GM21423 (cell line): ENCODE results near the gene TRIM13.

Experiments used
- ATAC-seq: cut with Tn5 transposase; IDR thresholded peaks from one replicate; pipeline ENCODE4 v1.9.1; 2021; ENCODE audit warnings: mild to moderate bottlenecking, moderate library complexity; ENCODE audit not compliant: unreplicated experiment

TRIM13 gene

DNA sequence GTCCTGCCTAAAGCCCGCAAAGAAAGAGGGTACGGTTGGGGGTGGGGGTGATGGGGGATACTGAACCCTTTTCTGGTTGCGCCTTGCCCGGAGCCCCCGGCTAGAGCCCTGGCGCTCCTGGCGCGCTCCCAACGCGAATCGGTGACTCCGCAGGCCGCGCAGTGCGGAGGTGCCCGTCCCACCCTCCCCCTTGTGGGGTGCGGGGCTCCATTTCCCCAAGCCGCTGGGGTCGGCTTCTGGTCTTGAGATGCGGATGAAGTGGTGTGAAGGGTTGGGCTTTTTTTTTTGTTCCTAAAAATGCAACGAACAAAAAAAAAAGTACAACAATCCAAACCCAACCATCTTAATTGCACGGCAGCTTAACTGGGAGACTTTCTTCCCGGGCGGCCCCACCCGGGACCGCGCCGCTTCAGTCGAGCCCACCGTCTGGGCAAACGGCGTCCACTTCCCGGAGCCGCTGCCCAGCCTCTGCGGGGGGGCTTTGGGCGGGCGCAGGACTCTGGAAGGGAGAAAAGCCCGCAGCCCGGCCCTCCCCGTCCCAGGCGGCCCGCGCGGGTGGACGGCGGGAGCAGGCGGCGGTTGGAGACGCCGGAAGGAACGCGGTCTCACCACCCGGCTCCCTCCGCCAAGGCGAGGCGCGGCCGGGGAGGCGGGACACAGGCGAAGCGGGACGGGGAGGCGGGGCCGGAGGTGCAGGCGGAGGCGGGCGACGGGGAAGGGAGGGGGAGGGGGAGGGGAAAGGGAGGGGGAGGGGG lies 504 bp upstream of the TRIM13 start:
- peak; percentile 55 for ATAC-seq

DNA sequence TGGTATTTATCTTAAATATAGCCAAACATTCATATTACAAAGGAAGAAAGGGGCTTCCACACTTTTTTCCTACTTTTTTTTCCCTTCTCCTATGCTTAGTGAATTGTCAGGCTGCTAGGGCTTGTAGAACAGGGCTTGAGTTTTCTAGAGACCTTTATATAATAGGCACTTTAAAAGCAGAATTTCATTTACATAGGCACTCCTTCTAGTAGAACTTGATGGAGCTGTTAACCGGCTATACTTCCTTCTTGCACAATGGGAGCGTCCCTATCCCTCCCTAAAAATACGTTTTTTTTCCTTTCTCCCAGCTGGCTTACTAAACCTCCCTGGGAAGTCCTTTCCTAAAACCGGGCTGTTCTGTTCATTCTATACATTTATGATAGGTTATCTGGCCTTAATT lies 1.1 kb downstream of the TRIM13 start:
- ATAC-seq, result no peak

DNA sequence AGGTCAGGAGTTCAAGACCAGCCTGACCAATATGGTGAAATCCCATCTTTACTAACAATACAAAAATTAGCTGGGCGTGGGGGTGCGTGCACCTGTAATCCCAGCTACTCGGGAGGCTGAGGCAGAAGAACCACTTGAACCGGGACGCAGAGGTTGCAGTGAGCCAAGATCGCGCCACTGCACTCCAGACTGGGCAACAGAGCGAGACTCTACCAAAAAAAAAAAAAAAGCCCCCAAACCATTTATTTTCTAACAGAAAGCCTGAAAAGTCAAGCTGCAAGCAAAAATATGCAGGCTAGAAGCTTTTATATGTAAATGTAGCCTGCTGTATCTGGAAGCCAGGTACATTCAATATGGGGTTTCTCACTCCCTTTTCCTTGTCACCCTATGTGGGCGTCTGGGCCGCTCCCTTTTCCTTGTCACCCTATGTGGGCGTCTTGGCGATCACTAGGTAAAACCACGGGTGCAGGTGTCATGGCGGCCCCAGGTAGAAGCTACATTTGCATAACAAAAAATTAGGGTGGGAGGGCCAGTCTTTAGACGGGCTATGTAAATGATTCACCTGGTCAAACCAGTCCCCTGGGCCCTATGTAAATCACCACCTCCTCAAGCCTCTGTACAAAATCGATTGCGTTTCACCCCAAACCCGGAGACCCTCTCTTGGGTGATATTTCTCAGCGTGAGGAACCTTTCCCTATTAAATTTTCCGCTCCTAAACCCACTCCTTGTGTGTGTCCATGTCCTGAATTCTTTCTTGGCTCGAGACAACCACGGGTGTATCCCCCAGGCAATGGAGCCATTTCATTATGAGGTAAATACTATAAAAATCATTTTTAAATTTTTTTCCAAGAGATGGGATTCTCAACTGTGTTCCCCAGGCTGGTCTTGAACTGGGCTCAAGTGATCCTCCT lies 2.1 kb downstream of the TRIM13 start:
- ATAC-seq, result no peak

DNA sequence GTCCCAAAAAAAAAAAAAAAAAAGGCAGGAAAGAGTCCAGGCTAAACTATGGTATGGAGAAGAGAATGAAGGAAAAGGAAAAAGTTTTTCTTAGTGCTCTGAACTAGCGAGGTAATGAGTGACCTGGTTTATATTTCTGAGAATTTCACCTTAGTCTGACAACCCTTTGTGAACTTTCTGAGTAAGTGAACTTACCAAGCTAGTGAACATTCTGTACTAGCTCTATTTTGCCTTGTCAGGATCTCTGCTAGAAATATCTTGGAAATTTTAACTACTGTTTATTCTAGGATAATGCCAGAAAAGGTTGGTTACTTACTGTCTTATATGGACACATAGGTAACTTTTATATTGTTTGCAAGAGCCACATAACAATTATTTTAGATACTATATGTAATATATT lies 4.4 kb downstream of the TRIM13 start:
- no peak for ATAC-seq

DNA sequence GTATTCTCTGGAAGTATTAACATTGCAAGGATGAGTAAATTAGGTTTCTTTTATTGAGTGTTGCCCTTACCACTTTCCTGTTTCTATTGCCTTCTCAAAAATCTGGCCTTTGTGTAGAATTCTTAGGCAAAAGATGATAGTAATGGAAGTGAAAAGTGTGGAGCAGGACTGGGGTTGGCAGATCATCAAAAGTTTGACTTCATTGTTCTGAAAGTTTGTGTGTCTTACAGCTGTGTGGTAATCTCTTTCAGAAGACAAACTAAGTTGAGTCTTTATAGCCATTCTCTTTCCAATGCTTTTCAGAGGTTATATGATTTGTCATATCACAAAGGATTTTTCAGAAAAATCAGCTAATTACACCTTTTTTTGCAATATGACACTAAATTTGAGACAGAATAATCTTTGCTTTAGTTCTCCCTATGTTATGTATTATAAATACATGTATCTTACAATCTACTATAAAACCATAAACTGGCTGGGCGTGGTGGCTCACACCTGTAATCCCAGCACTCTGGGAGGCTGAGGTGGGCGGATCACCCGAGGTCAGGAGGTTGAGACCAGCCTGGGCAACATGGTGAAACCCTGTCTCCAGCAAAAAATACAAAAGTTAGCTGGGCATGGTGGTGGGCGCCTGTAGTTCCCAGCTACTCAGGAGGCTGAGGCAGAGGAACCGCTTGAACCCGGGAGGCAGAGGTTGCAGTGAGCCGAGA lies 9.7 kb downstream of the TRIM13 start:
- ATAC-seq, result no peak

DNA sequence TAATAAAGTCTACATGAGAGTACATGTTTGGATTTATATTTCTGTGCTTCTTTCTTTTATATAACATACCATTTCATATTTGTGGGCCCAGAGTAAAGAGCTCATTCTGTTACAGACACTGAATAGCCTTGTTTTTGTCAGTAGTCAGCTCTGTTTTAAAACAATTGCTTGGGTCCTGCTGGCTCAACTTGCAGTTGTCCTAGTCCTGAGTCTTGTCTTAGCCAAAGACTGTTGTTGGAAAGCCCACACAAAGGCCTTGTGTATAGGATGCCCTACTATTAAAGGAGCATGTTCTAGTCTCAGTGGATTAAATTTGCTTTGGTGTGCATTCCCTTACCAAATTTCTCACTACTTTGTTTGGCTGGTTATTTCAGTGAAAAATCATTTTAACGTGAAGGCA lies 14.6 kb downstream of the TRIM13 start:
- ATAC-seq, result no peak

DNA sequence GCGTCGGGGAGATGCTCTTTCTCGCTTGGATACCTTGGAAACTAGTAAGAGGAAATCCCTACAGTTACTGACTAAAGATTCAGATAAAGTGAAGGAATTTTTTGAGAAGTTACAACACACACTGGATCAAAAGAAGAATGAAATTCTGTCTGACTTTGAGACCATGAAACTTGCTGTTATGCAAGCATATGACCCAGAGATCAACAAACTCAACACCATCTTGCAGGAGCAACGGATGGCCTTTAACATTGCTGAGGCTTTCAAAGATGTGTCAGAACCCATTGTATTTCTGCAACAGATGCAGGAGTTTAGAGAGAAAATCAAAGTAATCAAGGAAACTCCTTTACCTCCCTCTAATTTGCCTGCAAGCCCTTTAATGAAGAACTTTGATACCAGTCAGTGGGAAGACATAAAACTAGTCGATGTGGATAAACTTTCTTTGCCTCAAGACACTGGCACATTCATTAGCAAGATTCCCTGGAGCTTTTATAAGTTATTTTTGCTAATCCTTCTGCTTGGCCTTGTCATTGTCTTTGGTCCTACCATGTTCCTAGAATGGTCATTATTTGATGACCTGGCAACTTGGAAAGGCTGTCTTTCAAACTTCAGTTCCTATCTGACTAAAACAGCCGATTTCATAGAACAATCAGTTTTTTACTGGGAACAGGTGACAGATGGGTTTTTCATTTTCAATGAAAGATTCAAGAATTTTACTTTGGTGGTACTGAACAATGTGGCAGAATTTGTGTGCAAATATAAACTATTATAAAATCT lies 15.7 kb downstream of the TRIM13 start:
- no peak for ATAC-seq

DNA sequence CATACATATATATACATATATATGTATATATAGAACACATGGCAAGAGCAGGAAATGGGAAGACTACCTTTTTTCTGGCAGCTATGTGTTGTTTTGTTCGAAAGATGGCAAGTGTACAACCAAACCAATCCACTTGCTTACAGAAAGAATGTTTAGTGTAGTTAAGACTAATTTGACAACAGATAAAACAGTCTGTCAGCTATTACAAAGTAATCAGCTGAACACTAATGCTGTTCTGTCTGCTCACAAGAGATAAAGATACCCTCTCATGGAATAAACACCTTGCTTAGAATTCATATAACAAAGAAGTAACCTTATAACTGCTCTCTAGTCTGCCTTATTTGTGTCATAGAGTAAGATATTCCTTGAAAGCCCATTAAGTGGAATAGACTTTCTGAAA lies 17.5 kb downstream of the TRIM13 start:
- ATAC-seq, result no peak

DNA sequence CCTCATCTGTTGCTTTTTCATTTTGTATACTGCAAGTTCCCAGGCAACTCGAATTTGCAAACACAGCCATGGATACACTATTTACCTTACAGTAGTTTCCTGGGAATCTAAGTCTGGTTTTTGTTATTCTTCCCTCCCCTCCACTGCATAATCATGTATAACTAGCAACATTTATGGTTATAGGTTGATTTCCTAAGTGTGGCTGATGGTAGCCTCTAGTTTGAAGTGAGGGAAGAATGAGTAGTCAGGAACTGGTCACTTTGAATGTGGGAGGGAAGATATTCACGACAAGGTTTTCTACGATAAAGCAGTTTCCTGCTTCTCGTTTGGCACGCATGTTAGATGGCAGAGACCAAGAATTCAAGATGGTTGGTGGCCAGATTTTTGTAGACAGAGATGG lies 18.4 kb downstream of the TRIM13 start, which contains the start of gene KCNRG:
KCNRG (plus strand) TSS at position 187 of the 400 bp plus-strand sequence; CDS start at position 237, 50 bp downstream.
- ATAC-seq, result no peak

DNA sequence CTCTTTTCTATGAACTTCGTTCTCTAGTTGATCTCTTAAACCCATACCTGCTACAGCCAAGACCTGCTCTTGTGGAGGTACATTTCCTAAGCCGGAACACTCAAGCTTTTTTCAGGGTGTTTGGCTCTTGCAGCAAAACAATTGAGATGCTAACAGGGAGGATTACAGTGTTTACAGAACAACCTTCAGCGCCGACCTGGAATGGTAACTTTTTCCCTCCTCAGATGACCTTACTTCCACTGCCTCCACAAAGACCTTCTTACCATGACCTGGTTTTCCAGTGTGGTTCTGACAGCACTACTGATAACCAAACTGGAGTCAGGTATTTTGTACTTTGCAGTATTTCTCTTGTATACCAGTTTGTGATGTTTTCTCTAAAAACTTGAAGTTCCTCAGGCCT lies 18.9 kb downstream of the TRIM13 start:
- ATAC-seq, result no peak

DNA sequence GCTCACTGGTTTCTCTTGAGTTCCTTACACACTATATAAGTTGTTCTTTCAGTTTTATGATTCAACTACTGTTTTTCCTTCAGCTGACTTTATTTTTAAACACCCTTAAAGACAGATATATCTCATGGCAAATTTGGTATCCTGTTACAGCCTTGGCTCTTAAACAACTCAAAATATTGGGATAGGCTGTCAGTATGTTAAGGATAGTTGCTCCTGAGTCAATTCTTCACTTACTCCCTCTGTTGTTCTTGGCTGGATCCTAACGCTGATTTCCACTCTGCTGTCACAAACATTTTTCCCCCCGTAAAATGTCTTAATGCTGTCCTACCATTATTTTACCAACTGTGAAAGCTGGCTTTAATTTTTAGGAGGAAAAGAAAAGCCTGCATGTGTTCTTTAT lies 19.6 kb downstream of the TRIM13 start:
- ATAC-seq, result no peak

DNA sequence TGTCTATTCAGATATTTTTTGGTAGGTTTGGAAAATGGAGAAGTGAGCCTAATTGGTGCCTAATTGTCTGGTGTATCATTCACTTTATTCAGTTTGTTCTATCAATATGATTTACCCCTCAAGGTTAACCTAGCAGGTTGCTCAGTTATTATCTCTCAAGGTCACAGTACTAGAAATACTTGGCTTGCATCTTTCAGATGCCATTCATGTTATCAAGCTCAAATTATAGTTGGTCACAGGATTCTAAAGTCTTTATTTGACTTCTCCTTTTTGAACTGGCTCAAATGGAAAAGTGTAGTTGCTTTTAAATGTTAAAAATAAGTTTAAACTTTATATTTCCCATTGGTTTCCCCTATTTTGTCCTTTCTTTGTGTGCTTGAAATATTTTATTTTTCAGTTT lies 21.0 kb downstream of the TRIM13 start:
- ATAC-seq, result no peak

DNA sequence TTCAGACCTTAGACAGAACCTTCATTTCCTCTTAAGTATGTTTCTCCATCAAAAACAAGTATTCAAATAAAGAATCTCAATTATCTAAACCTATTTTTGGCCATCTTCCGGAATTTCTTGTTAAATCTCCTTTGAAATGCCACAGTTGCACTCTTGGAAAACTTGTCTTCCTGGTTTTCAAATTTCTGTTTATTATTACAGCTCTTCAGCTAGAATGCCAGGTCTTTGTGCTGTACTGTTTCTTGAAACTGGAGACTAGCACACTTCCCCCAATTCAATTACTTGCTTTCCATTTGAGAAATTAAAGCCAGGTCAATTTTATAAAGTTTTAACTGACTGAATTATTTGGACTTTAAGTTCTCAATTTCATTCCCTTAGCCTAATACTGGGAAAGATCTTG lies 28.6 kb downstream of the TRIM13 start:
- ATAC-seq, result no peak

DNA sequence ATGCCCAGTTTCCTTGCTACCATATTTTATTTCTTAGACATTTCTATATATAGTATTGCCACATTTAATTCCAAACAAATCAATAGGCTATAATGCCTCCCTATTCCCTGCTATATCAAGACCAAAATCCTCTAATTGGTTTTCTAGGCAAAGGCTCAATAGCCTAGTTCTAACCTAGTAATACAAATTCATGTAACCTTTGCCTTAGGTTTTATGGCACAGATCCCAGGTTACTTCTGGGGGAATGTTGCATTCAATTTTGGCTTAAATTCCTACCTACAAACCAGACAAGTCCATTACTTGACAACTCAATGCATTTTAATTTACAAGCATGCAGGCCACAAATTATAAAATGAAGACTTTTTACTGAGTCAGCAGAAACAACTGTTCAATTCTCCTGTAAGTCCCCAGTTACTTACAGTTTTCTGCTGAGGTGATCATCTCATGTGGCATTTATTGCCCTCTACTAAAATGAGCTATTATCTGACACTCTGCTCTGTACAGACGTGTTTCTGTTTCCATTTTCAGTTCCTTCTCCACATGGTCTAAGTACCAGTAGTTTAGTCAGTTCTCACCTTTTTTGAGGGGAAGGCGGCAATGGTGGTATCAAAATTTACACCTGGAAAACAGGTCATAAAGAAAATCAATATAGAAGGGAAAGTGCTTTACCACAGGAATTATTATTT lies 30.1 kb downstream of the TRIM13 start:
- peak; percentile 99 for ATAC-seq

DNA sequence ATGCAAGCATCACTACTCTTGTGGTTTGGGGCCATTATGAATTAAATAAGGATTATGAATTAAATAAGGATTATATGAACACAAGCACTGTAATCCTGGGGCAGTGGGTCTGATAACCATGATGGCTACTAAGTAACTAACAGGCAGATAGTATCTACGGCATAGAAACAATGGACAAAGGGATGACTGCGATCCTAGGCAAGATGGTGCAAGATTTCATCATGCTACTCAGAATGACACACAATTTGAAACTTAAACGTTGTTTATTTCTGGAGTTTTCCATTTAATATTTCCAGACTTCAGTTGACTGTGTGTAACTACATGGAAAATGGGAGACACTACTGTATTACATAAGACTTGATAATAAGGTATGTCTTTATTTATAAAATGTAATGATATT lies 33.5 kb downstream of the TRIM13 start:
- no peak for ATAC-seq

DNA sequence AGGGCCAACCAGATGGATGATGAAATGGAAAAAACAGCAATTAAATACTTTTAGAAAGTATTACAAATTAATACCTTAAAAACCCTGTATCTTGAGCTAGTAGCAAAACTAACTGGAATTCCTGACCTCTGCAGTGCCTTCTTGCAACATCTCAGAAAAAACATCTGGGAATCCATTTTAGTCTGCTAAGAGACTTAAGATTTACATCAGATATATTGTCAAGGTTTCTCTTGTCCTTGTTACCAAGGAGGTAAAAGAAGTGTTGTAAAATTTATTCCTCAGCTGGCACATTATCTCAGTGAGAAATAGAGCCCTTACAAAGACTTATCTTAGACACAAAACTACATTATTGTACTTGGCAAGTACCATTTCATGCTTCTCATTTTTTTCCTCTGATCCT lies 36.9 kb downstream of the TRIM13 start:
- no peak for ATAC-seq

DNA sequence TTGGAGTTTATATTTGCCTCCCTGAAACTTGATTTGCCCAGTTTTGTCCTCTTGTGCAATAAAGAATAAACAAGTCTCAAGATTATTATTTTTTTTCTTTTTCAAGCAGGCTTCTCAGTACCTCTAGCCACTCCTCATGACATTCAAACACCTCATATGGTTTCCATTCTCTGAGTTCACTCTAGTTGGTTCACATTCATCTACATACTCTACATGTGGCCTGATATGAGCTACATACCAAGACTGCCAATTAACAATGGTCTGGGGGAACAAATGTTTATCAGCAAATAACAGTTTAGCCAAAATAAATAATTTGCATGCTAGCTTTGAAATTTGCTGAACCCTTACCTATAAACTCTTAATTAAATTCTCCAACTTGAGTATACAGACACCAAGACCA lies 40.9 kb downstream of the TRIM13 start:
- ATAC-seq, result no peak

DNA sequence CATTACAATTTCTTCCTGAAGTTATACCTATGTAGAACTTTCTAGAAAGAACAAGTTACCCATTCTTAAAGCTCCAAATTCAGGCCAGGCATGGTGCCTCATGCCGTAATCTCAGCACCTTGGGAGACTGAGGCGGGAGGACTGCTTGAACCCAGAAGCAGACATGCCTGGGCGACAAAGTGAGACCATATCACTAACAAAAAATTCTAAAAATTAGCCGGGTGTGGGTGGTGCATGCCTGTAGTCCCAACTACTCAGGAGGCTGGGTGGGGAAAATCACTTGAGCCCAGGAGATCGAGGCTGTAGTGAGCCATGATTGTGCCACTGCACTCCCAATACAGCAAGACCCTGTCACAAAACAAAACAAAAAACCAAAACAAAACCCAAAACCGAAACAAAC lies 41.4 kb downstream of the TRIM13 start:
- ATAC-seq, result no peak

DNA sequence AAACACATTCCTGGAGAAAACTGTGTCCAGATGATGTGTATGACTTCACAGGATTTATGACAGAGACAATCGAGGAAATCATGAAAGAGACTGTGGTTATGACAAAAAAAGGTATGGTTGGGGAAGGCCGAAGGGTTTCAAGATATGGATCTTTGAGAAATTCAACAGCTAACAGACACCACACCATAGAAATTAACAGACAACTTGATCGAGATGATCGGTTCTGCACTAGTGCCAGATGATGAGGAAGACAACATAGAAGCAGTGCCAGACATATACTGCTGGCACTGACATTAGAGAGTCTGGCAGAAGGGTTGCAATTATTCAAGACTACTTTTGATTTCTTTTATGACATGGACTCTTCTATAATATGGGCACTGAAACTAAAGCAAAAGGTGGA lies 55.6 kb downstream of the TRIM13 start:
- ATAC-seq, result no peak

DNA sequence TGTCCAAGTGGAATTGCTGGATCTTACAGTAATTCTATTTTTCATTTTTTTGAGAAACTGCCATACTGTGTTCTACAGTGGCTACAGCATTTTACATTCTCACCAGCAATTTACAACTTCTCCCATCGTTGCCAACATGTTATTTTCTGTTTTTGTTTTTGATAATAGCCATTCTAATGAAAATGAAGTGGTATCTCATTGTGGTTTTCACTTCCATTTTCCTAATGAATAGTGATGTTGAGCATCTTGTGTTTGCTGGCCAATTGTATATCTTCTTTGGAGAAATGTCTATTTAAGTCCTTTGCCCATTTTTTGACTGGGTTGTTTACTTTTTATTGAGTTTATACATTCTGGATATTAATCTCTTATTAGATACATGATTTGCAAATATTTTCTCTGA lies 57.0 kb downstream of the TRIM13 start:
- no peak for ATAC-seq
